Measurements from ENCODE around the gene KCNH3. TPM values are rescaled to one million over a fixed set of nuclear protein-coding genes. Genes with fewer than 3 reads are reported as not detected.

Gene KCNH3
- total RNA-seq, 1 donor from 2014 or later = 31.9 TPM

GRCh38 chr12:49565406-49566265 is 26.8 kb downstream of the KCNH3 start:
- no peak overlapping the region for H3K27ac Mint-ChIP-seq
- peaks cover 13% of the 10 kb centered on the region for H3K36me3 Mint-ChIP-seq (ENCODE audit: insufficient read depth)
- no peak for TF ChIP-seq CTCF (IDR thresholded peaks at IDR 0.05; ENCODE audit: unreplicated experiment)
- no peaks in the 10 kb centered on the region for H3K9me3 Mint-ChIP-seq (ENCODE audit: low read depth)
- DNase-seq (ENCODE audit: low spot score, unreplicated experiment) = no peak
- peaks cover 12% of the 10 kb centered on the region for H3K4me1 Mint-ChIP-seq (ENCODE audit: low read depth)
- H3K4me3 Mint-ChIP-seq (ENCODE audit: low read depth) = no peak overlapping the region
- H3K27me3 Mint-ChIP-seq = no peaks in the 10 kb centered on the region

GRCh38 chr12:49566361-49566760 is 27.5 kb downstream of the KCNH3 start:
- H3K4me3 Mint-ChIP-seq (ENCODE audit: low read depth) = no peak overlapping the region
- peaks cover 12% of the 10 kb centered on the region for H3K36me3 Mint-ChIP-seq (ENCODE audit: insufficient read depth)

GRCh38 chr12:49567302-49567610 is 28.4 kb downstream of the KCNH3 start:
- Mint-ChIP-seq H3K4me3 (ENCODE audit: low read depth) (peak overlapping the region; percentile 94), H3K9me3 (ENCODE audit: low read depth) (no peaks in the 10 kb centered on the region), H3K4me1 (ENCODE audit: low read depth) (peaks cover 13% of the 10 kb centered on the region), H3K36me3 (ENCODE audit: insufficient read depth) (peaks cover 13% of the 10 kb centered on the region), H3K27ac (peak overlapping the region; percentile 96), H3K27me3 (no peaks in the 10 kb centered on the region)
- TF ChIP-seq CTCF (IDR thresholded peaks at IDR 0.05; ENCODE audit: unreplicated experiment) = no peak
- no peak for DNase-seq (ENCODE audit: low spot score, unreplicated experiment)

More at GRCh38 chr12:49566361-49566760, 27.5 kb downstream of the KCNH3 start:
- H3K9me3 Mint-ChIP-seq (ENCODE audit: low read depth) = no peaks in the 10 kb centered on the region
- peaks cover 13% of the 10 kb centered on the region for H3K4me1 Mint-ChIP-seq (ENCODE audit: low read depth)
- no peak for TF ChIP-seq CTCF (IDR thresholded peaks at IDR 0.05; ENCODE audit: unreplicated experiment)
- no peak for DNase-seq (ENCODE audit: low spot score, unreplicated experiment)
- no peak overlapping the region for H3K27ac Mint-ChIP-seq
- no peaks in the 10 kb centered on the region for H3K27me3 Mint-ChIP-seq

GRCh38 chr12:49567611-49568441 is 29.0 kb downstream of the KCNH3 start, which contains the start of gene MCRS1:
TSS of gene MCRS1 (minus strand) at chr12:49568142. CDS start at chr12:49566731, 1,411 bp downstream.
- peak; percentile 69 for DNase-seq (ENCODE audit: low spot score, unreplicated experiment)
- Mint-ChIP-seq H3K9me3 (ENCODE audit: low read depth) (no peaks in the 10 kb centered on the region), H3K36me3 (ENCODE audit: insufficient read depth) (peaks cover 11% of the 10 kb centered on the region), H3K4me1 (ENCODE audit: low read depth) (peaks cover 13% of the 10 kb centered on the region), H3K4me3 (ENCODE audit: low read depth) (peak within 1 kb of the TSS; percentile 94), H3K27me3 (no peaks in the 10 kb centered on the region), H3K27ac (peak within 1 kb of the TSS; percentile 96)
- TF ChIP-seq CTCF (IDR thresholded peaks at IDR 0.05; ENCODE audit: unreplicated experiment) = no peak

GRCh38 chr12:49568442-49569162 is 29.8 kb downstream of the KCNH3 start:
- Mint-ChIP-seq H3K4me1 (ENCODE audit: low read depth) (peaks cover 13% of the 10 kb centered on the region), H3K9me3 (ENCODE audit: low read depth) (no peaks in the 10 kb centered on the region), H3K4me3 (ENCODE audit: low read depth) (peak overlapping the region; percentile 94), H3K36me3 (ENCODE audit: insufficient read depth) (peaks cover 11% of the 10 kb centered on the region), H3K27ac (peak overlapping the region; percentile 96), H3K27me3 (no peaks in the 10 kb centered on the region)
- DNase-seq (ENCODE audit: low spot score, unreplicated experiment) = no peak
- TF ChIP-seq CTCF (IDR thresholded peaks at IDR 0.05; ENCODE audit: unreplicated experiment) = no peak
